SHP77 treated with DMSO at 0.1 percent for 48 hours (cell line): ENCODE data around the gene CSF1.
"Not testable (repeated sequence)": the region's sequence is repeated elsewhere in the genome, so short reads cannot be mapped to it uniquely, and the experiment has no call there.

Experiments used
- DNase-seq: peaks from one replicate; lab custom pipeline; 2025; lab: John Stamatoyannopoulos, UW

The CSF1 gene

GRCh38 chr1:109937738-109938137 is 27.1 kb downstream of the CSF1 start:
- no peak for DNase-seq

GRCh38 chr1:109938556-109938955 is 27.9 kb downstream of the CSF1 start:
- DNase-seq: no peak

GRCh38 chr1:109942434-109942833 is 31.8 kb downstream of the CSF1 start:
- no peak for DNase-seq

- no peak for DNase-seq
Observed at GRCh38 chr1:109944541-109944940, 33.9 kb downstream of the CSF1 start.

GRCh38 chr1:109946511-109946910 is 35.9 kb downstream of the CSF1 start:
- no peak for DNase-seq

- DNase-seq: no peak
Observed at GRCh38 chr1:109947582-109948284, 37.1 kb downstream of the CSF1 start.

GRCh38 chr1:109948285-109948630 is 37.6 kb downstream of the CSF1 start:
- DNase-seq: no peak

- DNase-seq: no peak
Observed at GRCh38 chr1:109950038-109950437, 39.4 kb downstream of the CSF1 start.

GRCh38 chr1:109950509-109950908 is 39.9 kb downstream of the CSF1 start:
- DNase-seq: no peak

GRCh38 chr1:109951501-109951900 is 40.9 kb downstream of the CSF1 start:
- DNase-seq: not testable (repeated sequence)

GRCh38 chr1:109954041-109954512 is 43.4 kb downstream of the CSF1 start:
- DNase-seq: no peak

GRCh38 chr1:109959632-109959973 is 49.0 kb downstream of the CSF1 start:
- DNase-seq: no peak

GRCh38 chr1:109959974-109960744 is 49.5 kb downstream of the CSF1 start:
- DNase-seq: peak; percentile 81

GRCh38 chr1:109960745-109961094 is 50.1 kb downstream of the CSF1 start:
- DNase-seq: no peak

- DNase-seq: no peak
Observed at GRCh38 chr1:109963864-109964263, 53.2 kb downstream of the CSF1 start.

GRCh38 chr1:109969146-109969829 is 58.6 kb downstream of the CSF1 start:
- DNase-seq: no peak

GRCh38 chr1:109969907-109970306 is 59.3 kb downstream of the CSF1 start:
- no peak for DNase-seq

- DNase-seq: no peak
Observed at GRCh38 chr1:109971559-109971958, 60.9 kb downstream of the CSF1 start.

GRCh38 chr1:109974191-109974590 is 63.5 kb downstream of the CSF1 start:
- DNase-seq: no peak

- no peak for DNase-seq
Observed at GRCh38 chr1:109975718-109976117, 65.1 kb downstream of the CSF1 start.

GRCh38 chr1:109976762-109977161 is 66.1 kb downstream of the CSF1 start:
- no peak for DNase-seq

GRCh38 chr1:109977225-109977624 is 66.6 kb downstream of the CSF1 start:
- no peak for DNase-seq
